Kidney (tissue), 14 donors: ENCODE results near the gene MRPS12. TPM values are rescaled to one million over a fixed set of nuclear protein-coding genes. Genes with fewer than 3 reads are reported as not detected.

Experiments used
- DNase-seq, 5 donors: peaks; one replicate each; pipeline ENCODE4 v3.0.0-alpha.2; 2013 to 2020
- FAIRE-seq: peaks from 2 replicates; lab custom pipeline; 2012; peaks lifted over from hg19 to GRCh38; lab: Jason Lieb, UNC
- H3K27ac ChIP-seq, 2 donors: one replicate each; pipeline ENCODE4 v1.7.0; 2013; ENCODE audit warnings: low read depth in 2 of 2, low read length in 2 of 2, inconsistent platforms in 1 of 2
- H3K27me3 ChIP-seq: one replicate; pipeline ENCODE4 v1.7.1; 2013; ENCODE audit warnings: low read length, inconsistent platforms; ENCODE audit not compliant: control insufficient read depth, insufficient read depth
- H3K36me3 ChIP-seq, 3 donors: one replicate each; pipeline versions ENCODE4 v1.7.0 to v1.7.1; 2013; ENCODE audit warnings: low read length in 3 of 3, control low read depth in 1 of 3, inconsistent platforms in 1 of 3; ENCODE audit not compliant: insufficient read depth in 3 of 3, control insufficient read depth in 2 of 3
- H3K4me1 ChIP-seq, 3 donors: one replicate each; pipeline versions ENCODE4 v1.7.0 to v1.7.1; 2013; ENCODE audit warnings: low read length in 3 of 3, inconsistent platforms in 1 of 3, low read depth in 1 of 3; ENCODE audit not compliant: control insufficient read depth in 2 of 3, insufficient read depth in 2 of 3
- H3K4me3 ChIP-seq, 3 donors: one replicate each; pipeline versions ENCODE4 v1.7.0 to v1.8.1; 2013; ENCODE audit warnings: low read length in 3 of 3, control low read depth in 1 of 3, inconsistent platforms in 1 of 3
- H3K9ac ChIP-seq, 3 donors: one replicate each; pipeline versions ENCODE4 v1.7.0 to v1.7.1; 2013; ENCODE audit warnings: low read length in 3 of 3, control low read depth in 1 of 3, inconsistent platforms in 1 of 3
- H3K9me3 ChIP-seq, 3 donors: one replicate each; pipeline versions ENCODE4 v1.7.0 to v1.7.1; 2013; ENCODE audit warnings: low read length in 3 of 3, control low read depth in 1 of 3, inconsistent platforms in 1 of 3; ENCODE audit not compliant: control insufficient read depth in 2 of 3, insufficient read depth in 1 of 3
- CTCF ChIP-seq: IDR thresholded peaks from 3 replicates; pipeline ENCODE4 v1.5.1; 2012; ENCODE audit warnings: mild to moderate bottlenecking, moderate library complexity, borderline replicate concordance; ENCODE audit not compliant: insufficient read depth; ENCODE audit errors: extremely low read depth
- intact Hi-C: fragments of 100-400 bp; cut with DNase I; formaldehyde crosslinking; loops from one replicate; pipeline ENCODE4 v1.11.1; 2022
- polyA plus RNA-seq: library from polyadenylated mRNA; stranded (reverse); fragments of 350-450 nt; fragmentation: Illumina TruSeq; extraction: RNeasy Lipid Tissue Mini Kit (QIAGEN cat#74804); gene quantifications from one replicate; pipeline ENCODE4 v1.2.3, GENCODE V29; 2014; ENCODE audit warnings: low read depth, low replicate concordance; ENCODE audit not compliant: insufficient read depth
- total RNA-seq: library from RNA; stranded (reverse); fragmentation: NEBNext Ultra II Directional; extraction: Animal tissue kit (Norgen Biotek cat#: 25700); gene quantifications from one replicate; pipeline ENCODE4 v1.2.1, GENCODE V29; 2021
- donor health status: control.
- donor health status: control.
- donor health status: control.
- donor health status: control.
- donor health status: control.
- donor health status: DM: yes; HTN: yes; CAD: no.
- donor health status: Normal renal cell carcinoma (clear cell type).

MRPS12 gene
- total and polyA plus RNA-seq, 2 donors from 2014 or later = 28.5 to 110 TPM

- TF ChIP-seq CTCF = no peak
- Histone ChIP-seq H3K27me3 (no peaks in the 10 kb centered on the region), H3K27ac (no peak overlapping the region), H3K36me3 (peaks cover 0 to 7% (median 0%) of the 10 kb centered on the region in 3 donors), H3K9me3 (no peaks in the 10 kb centered on the region), H3K4me3 (no peak overlapping the region), H3K9ac (no peak overlapping the region), H3K4me1 (no peaks in the 10 kb centered on the region)
- FAIRE-seq = no peak
- DNase-seq = peak in 1 of 5 donors; percentile 22
- intact Hi-C loops = no loop called here
Measured at GRCh38 chr19:38917921-38918491, 12.7 kb upstream of the MRPS12 start.

- Histone ChIP-seq H3K4me1 (no peaks in the 10 kb centered on the region), H3K4me3 (no peak overlapping the region), H3K9ac (no peak overlapping the region), H3K9me3 (no peaks in the 10 kb centered on the region), H3K27me3 (no peaks in the 10 kb centered on the region), H3K27ac (no peak overlapping the region), H3K36me3 (peaks cover 0 to 7% (median 0%) of the 10 kb centered on the region in 3 donors)
- DNase-seq = no peak
- FAIRE-seq = no peak
- intact Hi-C loops = no loop called here
- no peak for TF ChIP-seq CTCF
Measured at GRCh38 chr19:38918526-38918925, 12.2 kb upstream of the MRPS12 start.

GRCh38 chr19:38919837-38920601 lies 10.7 kb upstream of the MRPS12 start:
- no peak overlapping the region for H3K27ac ChIP-seq
- H3K4me3 ChIP-seq = no peak overlapping the region
- intact Hi-C loops = no loop called here
- DNase-seq (no peak), FAIRE-seq (no peak)
- peaks cover 0 to 16% (median 0%) of the 10 kb centered on the region in 3 donors for H3K36me3 ChIP-seq
- H3K9ac ChIP-seq = no peak overlapping the region
- no peaks in the 10 kb centered on the region for H3K27me3 ChIP-seq
- no peaks in the 10 kb centered on the region for H3K9me3 ChIP-seq
- no peak for TF ChIP-seq CTCF
- H3K4me1 ChIP-seq = no peaks in the 10 kb centered on the region
